PFSK-1 (cell line): Measurements from ENCODE around the gene RNASEH1.

Source experiments
- POLR2AphosphoS5 ChIP-seq: IDR thresholded peaks from 2 replicates; pipeline ENCODE4 v1.6.1; 2012; ENCODE audit warnings: low read depth, mild to moderate bottlenecking, control low read depth, low read length, moderate library complexity
- SIN3A ChIP-seq: IDR thresholded peaks from 2 replicates; pipeline ENCODE4 v1.6.1; 2012; ENCODE audit warnings: mild to moderate bottlenecking, low read length, moderate library complexity, borderline replicate concordance; ENCODE audit not compliant: insufficient read depth
- TAF1 ChIP-seq: IDR thresholded peaks from 2 replicates; pipeline ENCODE4 v1.6.1; 2012; ENCODE audit warnings: low read length, control low read depth, borderline replicate concordance; ENCODE audit not compliant: insufficient read depth

GRCh38 chr2:3532941-3533340, 25.2 kb downstream of the RNASEH1 start:
- no peak for TF ChIP-seq TAF1
- TF ChIP-seq POLR2AphosphoS5 = no peak
- no peak for TF ChIP-seq SIN3A
